HFFc6 (cell line): ENCODE data around the gene KIDINS220. TPM values are rescaled to one million over a fixed set of nuclear protein-coding genes. Genes with fewer than 3 reads are reported as not detected.
A peak's percentile ranks its signal among the peaks of the same experiment; 100 is the strongest.

Experiments
- DNase-seq: peaks from one replicate; pipeline ENCODE4 v3.0.0-alpha.2; 2018
- H3K27ac Mint-ChIP-seq: 2 replicates; pipeline ENCODE4 v1.8.0; 2020; ENCODE audit warnings: mild to moderate bottlenecking, mixed read lengths
- H3K27me3 Mint-ChIP-seq: 2 replicates; pipeline ENCODE4 v1.8.0; 2021; ENCODE audit warnings: mild to moderate bottlenecking, moderate library complexity, mixed read lengths; ENCODE audit not compliant: insufficient read depth
- H3K36me3 Mint-ChIP-seq: 2 replicates; pipeline ENCODE4 v1.8.0; 2021; ENCODE audit warnings: low read depth, mixed read lengths
- H3K4me1 Mint-ChIP-seq: 2 replicates; pipeline ENCODE4 v1.8.0; 2020; ENCODE audit warnings: low read depth, mixed read lengths
- H3K4me3 Mint-ChIP-seq: 2 replicates; pipeline ENCODE4 v1.8.0; 2020; ENCODE audit warnings: mild to moderate bottlenecking, moderate library complexity, mixed read lengths
- H3K9me3 Mint-ChIP-seq: 2 replicates; pipeline ENCODE4 v1.8.0; 2020; ENCODE audit warnings: mild to moderate bottlenecking, mixed read lengths
- total RNA-seq, 6 experiments: library from RNA; stranded (reverse); fragmentation: NEBNext Ultra II Directional; extraction: Animal tissue kit (Norgen Biotek cat#: 25700); gene quantifications; 2 replicates in 1 of 6; 3 replicates in 5 of 6; pipeline ENCODE4 v1.2.3, GENCODE V29; 2021
- TF ChIP-seq, protein P1 (sequence below): fragments of 200-600 bp; sonication (generic); IDR thresholded peaks from 2 replicates; pipeline ENCODE4 v1.5.0; 2021; ENCODE audit warnings: antibody characterized with exemption, mild to moderate bottlenecking

KIDINS220 gene
- total RNA-seq, 6 experiments from 2014 or later, result 34.5 to 42.2 (median 38.2) TPM

DNA sequence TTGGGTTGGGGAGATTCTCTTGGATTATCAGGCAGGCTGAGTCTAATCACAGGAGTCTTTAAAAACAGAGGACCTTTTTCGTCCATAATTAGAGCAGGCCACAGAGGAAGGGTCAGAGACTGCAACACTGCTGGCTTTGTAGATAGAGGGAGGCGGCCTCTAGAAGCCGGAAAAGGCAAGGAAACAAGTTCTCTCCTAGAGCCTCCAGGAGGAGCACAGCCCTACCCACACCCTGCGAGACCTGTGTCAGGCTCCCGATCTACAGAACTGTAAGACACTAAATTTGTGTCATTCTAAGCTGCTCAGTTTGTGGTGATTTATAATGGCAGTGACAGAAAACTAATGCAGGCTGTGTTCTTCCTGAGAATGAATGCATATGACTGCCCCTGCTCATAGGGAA lies 140.2 kb downstream of the KIDINS220 start:
- TF ChIP-seq, protein P1, sequence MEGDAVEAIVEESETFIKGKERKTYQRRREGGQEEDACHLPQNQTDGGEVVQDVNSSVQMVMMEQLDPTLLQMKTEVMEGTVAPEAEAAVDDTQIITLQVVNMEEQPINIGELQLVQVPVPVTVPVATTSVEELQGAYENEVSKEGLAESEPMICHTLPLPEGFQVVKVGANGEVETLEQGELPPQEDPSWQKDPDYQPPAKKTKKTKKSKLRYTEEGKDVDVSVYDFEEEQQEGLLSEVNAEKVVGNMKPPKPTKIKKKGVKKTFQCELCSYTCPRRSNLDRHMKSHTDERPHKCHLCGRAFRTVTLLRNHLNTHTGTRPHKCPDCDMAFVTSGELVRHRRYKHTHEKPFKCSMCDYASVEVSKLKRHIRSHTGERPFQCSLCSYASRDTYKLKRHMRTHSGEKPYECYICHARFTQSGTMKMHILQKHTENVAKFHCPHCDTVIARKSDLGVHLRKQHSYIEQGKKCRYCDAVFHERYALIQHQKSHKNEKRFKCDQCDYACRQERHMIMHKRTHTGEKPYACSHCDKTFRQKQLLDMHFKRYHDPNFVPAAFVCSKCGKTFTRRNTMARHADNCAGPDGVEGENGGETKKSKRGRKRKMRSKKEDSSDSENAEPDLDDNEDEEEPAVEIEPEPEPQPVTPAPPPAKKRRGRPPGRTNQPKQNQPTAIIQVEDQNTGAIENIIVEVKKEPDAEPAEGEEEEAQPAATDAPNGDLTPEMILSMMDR, result no peak
- no peak overlapping the region for H3K27ac Mint-ChIP-seq
- no peaks in the 10 kb centered on the region for H3K9me3 Mint-ChIP-seq
- H3K36me3 Mint-ChIP-seq, result no peaks in the 10 kb centered on the region
- DNase-seq, result no peak
- no peaks in the 10 kb centered on the region for H3K4me1 Mint-ChIP-seq
- peaks cover 7% of the 10 kb centered on the region for H3K27me3 Mint-ChIP-seq
- no peak overlapping the region for H3K4me3 Mint-ChIP-seq

DNA sequence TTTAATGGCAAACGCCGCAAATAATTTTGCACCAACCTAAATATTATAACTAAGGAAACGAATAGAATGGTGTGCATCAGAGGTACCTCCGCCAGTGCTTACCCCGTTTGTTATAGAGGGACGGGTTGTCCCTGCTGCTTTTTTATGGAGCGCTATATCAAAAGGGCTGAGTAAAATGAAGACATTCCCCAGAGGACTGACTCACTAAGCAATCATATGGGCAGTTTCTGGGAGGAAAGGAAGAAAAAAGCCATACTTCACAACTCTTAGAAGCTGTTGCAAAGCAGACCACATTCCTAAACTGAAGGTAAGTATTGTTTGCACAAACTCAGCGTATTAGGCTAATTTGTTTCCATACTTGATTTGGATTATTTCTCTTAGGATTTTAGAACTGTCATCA lies 142.7 kb downstream of the KIDINS220 start:
- TF ChIP-seq, protein P1, result no peak
- H3K36me3 Mint-ChIP-seq, result no peaks in the 10 kb centered on the region
- no peaks in the 10 kb centered on the region for H3K9me3 Mint-ChIP-seq
- no peak for DNase-seq
- no peak overlapping the region for H3K27ac Mint-ChIP-seq
- H3K27me3 Mint-ChIP-seq, result peaks cover 6% of the 10 kb centered on the region
- no peak overlapping the region for H3K4me3 Mint-ChIP-seq
- H3K4me1 Mint-ChIP-seq, result no peaks in the 10 kb centered on the region

DNA sequence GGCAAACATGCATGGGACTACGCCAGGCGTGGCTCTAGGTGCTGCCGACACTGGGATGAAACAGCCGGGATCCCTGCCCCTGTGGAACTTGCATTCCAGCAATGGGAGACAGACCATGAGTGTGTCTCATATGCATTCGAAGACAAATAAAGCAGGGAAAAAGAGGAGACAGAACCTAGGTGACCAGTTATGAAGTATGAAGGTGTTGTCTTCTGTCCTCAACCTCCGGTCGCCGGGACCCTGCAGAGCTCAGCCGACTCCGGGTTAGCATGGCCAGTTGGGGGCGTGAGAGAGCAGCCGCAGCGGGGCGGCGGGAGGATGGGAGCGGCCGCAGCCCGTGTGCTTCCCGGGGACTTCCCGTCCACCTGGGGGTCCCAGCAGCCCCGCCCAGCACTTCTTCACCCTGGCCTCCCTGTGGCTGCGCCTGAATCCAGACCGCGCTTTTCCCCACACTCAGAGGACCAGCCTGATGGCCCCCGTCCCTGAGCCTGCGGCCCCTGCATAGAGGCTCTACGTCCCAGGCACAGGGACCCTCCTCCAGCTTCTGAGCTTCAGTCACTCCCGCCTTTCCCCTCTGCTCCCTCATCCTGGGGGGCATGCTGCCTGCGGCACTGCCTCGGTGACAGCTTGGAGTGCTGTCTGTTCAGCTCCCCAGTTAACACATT lies 144.1 kb downstream of the KIDINS220 start:
- no peak for DNase-seq
- TF ChIP-seq, protein P1, result peak; percentile 61
- no peaks in the 10 kb centered on the region for H3K4me1 Mint-ChIP-seq
- H3K9me3 Mint-ChIP-seq, result no peaks in the 10 kb centered on the region
- H3K27me3 Mint-ChIP-seq, result peaks cover 6% of the 10 kb centered on the region
- no peaks in the 10 kb centered on the region for H3K36me3 Mint-ChIP-seq
- H3K27ac Mint-ChIP-seq, result no peak overlapping the region
- no peak overlapping the region for H3K4me3 Mint-ChIP-seq

DNA sequence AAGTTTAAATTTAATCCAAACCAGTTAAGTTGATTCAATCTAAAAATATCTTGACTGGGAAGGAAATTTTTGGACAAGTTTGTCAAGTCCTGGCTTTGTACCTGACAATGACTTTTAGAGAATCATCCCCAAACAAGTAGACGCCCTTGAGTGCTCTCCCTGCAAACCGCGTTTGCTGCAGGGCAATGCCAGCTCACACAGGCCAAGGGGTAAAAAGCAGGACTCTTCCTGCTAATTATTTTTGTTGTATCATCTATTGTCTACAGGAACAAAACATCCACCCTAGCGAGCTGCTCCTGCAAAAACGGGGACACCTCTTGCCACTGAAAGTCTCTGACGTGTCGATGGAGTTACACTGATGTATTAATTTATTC lies 144.6 kb downstream of the KIDINS220 start:
- no peaks in the 10 kb centered on the region for H3K4me1 Mint-ChIP-seq
- no peaks in the 10 kb centered on the region for H3K9me3 Mint-ChIP-seq
- H3K4me3 Mint-ChIP-seq, result no peak overlapping the region

DNA sequence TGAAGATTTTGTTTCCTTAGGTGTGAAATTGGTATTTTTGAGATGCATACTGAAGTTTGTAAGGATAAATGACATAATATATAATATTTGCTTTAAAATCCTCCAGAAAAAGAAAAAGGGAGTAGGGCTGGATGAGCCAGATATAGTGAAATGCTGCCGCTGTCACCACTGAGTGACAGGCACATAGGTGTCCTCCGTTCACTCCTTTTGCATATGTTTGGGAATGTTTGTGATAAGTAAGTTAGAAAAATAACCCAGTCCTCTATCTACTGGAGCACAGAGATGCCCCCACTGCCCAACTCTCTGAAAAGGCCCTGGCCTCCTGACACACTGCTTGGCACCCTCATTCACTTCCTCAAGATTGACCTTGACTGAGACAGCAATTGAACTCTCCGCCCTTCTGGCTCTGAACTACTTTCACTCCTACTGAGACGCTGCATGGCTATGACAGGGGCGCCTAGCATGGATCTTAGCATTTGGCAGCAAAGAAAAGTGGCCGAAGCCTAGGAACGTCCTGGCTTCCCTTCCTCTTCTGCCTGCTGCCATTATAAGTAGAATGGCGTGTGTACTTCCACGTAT lies 145.5 kb downstream of the KIDINS220 start:
- peaks cover 6% of the 10 kb centered on the region for H3K27me3 Mint-ChIP-seq
- no peaks in the 10 kb centered on the region for H3K4me1 Mint-ChIP-seq
- no peaks in the 10 kb centered on the region for H3K36me3 Mint-ChIP-seq
- no peak overlapping the region for H3K27ac Mint-ChIP-seq
- TF ChIP-seq, protein P1, result no peak
- H3K9me3 Mint-ChIP-seq, result no peaks in the 10 kb centered on the region
- DNase-seq, result no peak
- H3K4me3 Mint-ChIP-seq, result no peak overlapping the region

More for the DNA sequence above, 144.6 kb downstream of the KIDINS220 start:
- H3K27ac Mint-ChIP-seq, result no peak overlapping the region
- TF ChIP-seq, protein P1, result no peak
- no peak for DNase-seq
- H3K36me3 Mint-ChIP-seq, result no peaks in the 10 kb centered on the region
- peaks cover 6% of the 10 kb centered on the region for H3K27me3 Mint-ChIP-seq
